ENCODE results near the gene IL6R. TPM values are rescaled to one million over a fixed set of nuclear protein-coding genes. Genes with fewer than 3 reads are reported as not detected.
A peak's percentile ranks its signal among the peaks of the same experiment; 100 is the strongest.

Gene IL6R
- total and polyA plus RNA-seq, 8 donors, result 1.9 to 73.9 (median 21.1) TPM

DNA sequence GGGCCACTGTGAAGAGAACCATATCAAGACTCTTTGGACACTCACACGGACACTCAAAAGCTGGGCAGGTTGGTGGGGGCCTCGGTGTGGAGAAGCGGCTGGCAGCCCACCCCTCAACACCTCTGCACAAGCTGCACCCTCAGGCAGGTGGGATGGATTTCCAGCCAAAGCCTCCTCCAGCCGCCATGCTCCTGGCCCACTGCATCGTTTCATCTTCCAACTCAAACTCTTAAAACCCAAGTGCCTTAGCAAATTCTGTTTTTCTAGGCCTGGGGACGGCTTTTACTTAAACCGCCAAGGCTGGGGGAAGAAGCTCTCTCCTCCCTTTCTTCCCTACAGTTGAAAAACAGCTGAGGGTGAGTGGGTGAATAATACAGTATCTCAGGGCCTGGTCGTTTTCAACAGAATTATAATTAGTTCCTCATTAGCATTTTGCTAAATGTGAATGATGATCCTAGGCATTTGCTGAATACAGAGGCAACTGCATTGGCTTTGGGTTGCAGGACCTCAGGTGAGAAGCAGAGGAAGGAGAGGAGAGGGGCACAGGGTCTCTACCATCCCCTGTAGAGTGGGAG is 60.6 kb downstream of the IL6R start:
- TF ChIP-seq, protein P1, sequence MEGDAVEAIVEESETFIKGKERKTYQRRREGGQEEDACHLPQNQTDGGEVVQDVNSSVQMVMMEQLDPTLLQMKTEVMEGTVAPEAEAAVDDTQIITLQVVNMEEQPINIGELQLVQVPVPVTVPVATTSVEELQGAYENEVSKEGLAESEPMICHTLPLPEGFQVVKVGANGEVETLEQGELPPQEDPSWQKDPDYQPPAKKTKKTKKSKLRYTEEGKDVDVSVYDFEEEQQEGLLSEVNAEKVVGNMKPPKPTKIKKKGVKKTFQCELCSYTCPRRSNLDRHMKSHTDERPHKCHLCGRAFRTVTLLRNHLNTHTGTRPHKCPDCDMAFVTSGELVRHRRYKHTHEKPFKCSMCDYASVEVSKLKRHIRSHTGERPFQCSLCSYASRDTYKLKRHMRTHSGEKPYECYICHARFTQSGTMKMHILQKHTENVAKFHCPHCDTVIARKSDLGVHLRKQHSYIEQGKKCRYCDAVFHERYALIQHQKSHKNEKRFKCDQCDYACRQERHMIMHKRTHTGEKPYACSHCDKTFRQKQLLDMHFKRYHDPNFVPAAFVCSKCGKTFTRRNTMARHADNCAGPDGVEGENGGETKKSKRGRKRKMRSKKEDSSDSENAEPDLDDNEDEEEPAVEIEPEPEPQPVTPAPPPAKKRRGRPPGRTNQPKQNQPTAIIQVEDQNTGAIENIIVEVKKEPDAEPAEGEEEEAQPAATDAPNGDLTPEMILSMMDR (IDR thresholded peaks at IDR 0.05), result no peak
- no peak for TF ChIP-seq EP300 (IDR thresholded peaks at IDR 0.05)
- no peak for TF ChIP-seq POLR2A (IDR thresholded peaks at IDR 0.05)
- TF ChIP-seq POLR2AphosphoS5 (IDR thresholded peaks at IDR 0.05), result no peak
- no peaks in the 10 kb centered on the region for H3K27me3 ChIP-seq
- no peak overlapping the region for H3K4me3 ChIP-seq
- peaks cover 9 to 47% (median 33%) of the 10 kb centered on the region in 4 donors for H3K36me3 ChIP-seq
- intact Hi-C loops (cut with DNase I; ENCODE audit: low total_unique reads), result loop anchor here (10.0 kb wide), 1 partner anchor 61 kb away; the partner anchor contains the start of gene IL6R
- H3K4me1 ChIP-seq, result peaks cover 0 to 58% (median 15%) of the 10 kb centered on the region in 4 donors
- DNase-seq, result no peak
- H3K9me3 ChIP-seq, result no peaks in the 10 kb centered on the region
- peak overlapping the region in 3 of 5 donors; percentile 18 to 30 (median 26) for H3K27ac ChIP-seq
- 74 to 85% (median 84%) methylated on average over 5 to 8 of the region's 8 CpGs for WGBS, 5 donors

DNA sequence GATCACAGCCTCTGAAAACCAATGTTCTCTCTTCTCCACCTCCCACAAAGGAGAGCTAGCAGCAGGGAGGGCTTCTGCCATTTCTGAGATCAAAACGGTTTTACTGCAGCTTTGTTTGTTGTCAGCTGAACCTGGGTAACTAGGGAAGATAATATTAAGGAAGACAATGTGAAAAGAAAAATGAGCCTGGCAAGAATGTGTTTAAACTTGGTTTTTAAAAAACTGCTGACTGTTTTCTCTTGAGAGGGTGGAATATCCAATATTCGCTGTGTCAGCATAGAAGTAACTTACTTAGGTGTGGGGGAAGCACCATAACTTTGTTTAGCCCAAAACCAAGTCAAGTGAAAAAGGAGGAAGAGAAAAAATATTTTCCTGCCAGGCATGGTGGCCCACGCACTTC is 61.1 kb downstream of the IL6R start:
- DNase-seq, result no peak
- Histone ChIP-seq H3K4me1 (peaks cover 0 to 58% (median 15%) of the 10 kb centered on the region in 4 donors), H3K27me3 (no peaks in the 10 kb centered on the region), H3K27ac (peak overlapping the region in 3 of 5 donors; percentile 5 to 18 (median 17)), H3K9me3 (no peaks in the 10 kb centered on the region), H3K36me3 (peaks cover 9 to 42% (median 29%) of the 10 kb centered on the region in 4 donors), H3K4me3 (no peak overlapping the region)
- TF ChIP-seq POLR2AphosphoS5 (IDR thresholded peaks at IDR 0.05) (no peak), POLR2A (IDR thresholded peaks at IDR 0.05) (no peak), EP300 (IDR thresholded peaks at IDR 0.05) (no peak)
- TF ChIP-seq, protein P1 (IDR thresholded peaks at IDR 0.05), result no peak
- WGBS, 5 donors, result 63 to 74% (median 69%) methylated on average over 3 of the region's 3 CpGs
- intact Hi-C loops (cut with DNase I; ENCODE audit: low total_unique reads), result loop anchor here (10.0 kb wide), 1 partner anchor 61 kb away; the partner anchor contains the start of gene IL6R

DNA sequence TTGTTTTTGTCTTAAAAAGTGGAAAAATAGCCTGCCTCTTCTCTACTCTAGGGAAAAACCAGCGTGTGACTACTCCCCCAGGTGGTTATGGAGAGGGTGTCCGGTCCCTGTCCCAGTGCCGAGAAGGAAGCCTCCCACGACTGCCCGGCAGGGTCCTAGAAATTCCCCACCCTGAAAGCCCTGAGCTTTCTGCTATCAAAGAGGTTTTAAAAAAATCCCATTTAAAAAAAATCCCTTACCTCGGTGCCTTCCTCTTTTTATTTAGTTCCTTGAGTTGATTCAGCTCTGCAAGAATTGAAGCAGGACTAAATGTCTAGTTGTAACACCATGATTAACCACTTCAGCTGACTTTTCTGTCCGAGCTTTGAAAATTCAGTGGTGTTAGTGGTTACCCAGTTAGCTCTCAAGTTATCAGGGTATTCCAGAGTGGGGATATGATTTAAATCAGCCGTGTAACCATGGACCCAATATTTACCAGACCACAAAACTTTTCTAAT is 61.8 kb downstream of the IL6R start:
- H3K27me3 ChIP-seq, result no peaks in the 10 kb centered on the region
- no peak for DNase-seq
- H3K27ac ChIP-seq, result peak overlapping the region in 3 of 5 donors; percentile 5 to 18 (median 17)
- no peak overlapping the region for H3K4me3 ChIP-seq
- intact Hi-C loops (cut with DNase I; ENCODE audit: low total_unique reads), result loop anchor here (10.0 kb wide), 1 partner anchor 62 kb away; the partner anchor contains the start of gene IL6R
- TF ChIP-seq EP300 (IDR thresholded peaks at IDR 0.05) (no peak), POLR2AphosphoS5 (IDR thresholded peaks at IDR 0.05) (no peak)
- TF ChIP-seq, protein P1 (IDR thresholded peaks at IDR 0.05), result peak in 1 of 7 experiments; percentile 6
- H3K4me1 ChIP-seq, result peaks cover 0 to 58% (median 15%) of the 10 kb centered on the region in 4 donors
- WGBS, 5 donors, result 46 to 62% (median 55%) methylated on average over 8 of the region's 8 CpGs
- H3K36me3 ChIP-seq, result peaks cover 9 to 37% (median 29%) of the 10 kb centered on the region in 4 donors
- no peaks in the 10 kb centered on the region for H3K9me3 ChIP-seq

DNA sequence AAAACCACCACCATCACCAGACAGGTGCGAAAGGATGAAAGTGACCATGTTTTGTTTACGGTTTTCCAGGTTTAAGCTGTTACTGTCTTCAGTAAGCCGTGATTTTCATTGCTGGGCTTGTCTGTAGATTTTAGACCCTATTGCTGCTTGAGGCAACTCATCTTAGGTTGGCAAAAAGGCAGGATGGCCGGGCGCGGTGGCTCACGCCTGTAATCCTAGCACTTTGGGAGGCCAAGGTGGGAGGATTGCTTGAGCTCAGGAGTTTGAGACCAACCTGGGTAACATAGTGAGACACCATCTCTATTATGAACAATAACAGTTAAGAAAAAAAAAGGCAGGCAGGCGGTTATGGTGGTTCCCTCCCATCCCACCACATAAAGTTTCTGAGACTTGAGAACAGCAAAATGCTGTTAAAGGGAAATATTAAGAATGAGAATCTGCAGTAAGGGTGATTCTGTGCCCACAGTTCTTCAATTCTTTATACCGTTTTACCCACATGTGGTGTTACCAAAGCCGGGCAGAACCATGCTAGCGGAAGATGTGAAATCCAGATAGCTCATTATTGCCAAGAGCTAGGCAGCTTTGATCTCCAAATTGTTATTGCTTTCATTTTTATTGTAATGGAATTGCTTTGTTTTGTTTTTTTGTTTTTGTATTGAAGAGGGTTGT is 62.4 kb downstream of the IL6R start:
- TF ChIP-seq EP300 (IDR thresholded peaks at IDR 0.05), result no peak
- no peak for TF ChIP-seq POLR2A (IDR thresholded peaks at IDR 0.05)
- no peak for TF ChIP-seq POLR2AphosphoS5 (IDR thresholded peaks at IDR 0.05)
- Histone ChIP-seq H3K27ac (peak overlapping the region in 1 of 5 donors; percentile 1), H3K27me3 (no peaks in the 10 kb centered on the region), H3K9me3 (no peaks in the 10 kb centered on the region), H3K4me1 (peaks cover 0 to 53% (median 15%) of the 10 kb centered on the region in 4 donors), H3K4me3 (no peak overlapping the region), H3K36me3 (peaks cover 9 to 33% (median 29%) of the 10 kb centered on the region in 4 donors)
- DNase-seq, result no peak
- intact Hi-C loops (cut with DNase I; ENCODE audit: low total_unique reads), result loop anchor here (10.0 kb wide), 1 partner anchor 63 kb away; the partner anchor contains the start of gene IL6R
- WGBS, 5 donors, result 86 to 94% (median 91%) methylated on average over 11 of the region's 11 CpGs
